Measurements from ENCODE around the gene LRBA.

GRCh38 chr4:150589157-150589556 is 425.9 kb downstream of the LRBA start:
- no peak for TF ChIP-seq CTCF (IDR thresholded peaks at IDR 0.05 in 4 of 5, conservative IDR thresholded peaks at IDR 0.05 in 1 of 5)
- TF ChIP-seq POLR2A (IDR thresholded peaks at IDR 0.05) = no peak

All from gastrocnemius medialis (tissue), 4 donors.